SK-N-SH (cell line): Measurements from ENCODE around the gene CASS4. TPM values are rescaled to one million over a fixed set of nuclear protein-coding genes. Genes with fewer than 3 reads are reported as not detected.

Experiments used
- CTCF ChIA-PET: fragments of 300-600, 350-600 bp; formaldehyde crosslinking; extraction: SDS; loops from one replicate; lab custom pipeline; 2021; lab: Yijun Ruan, JAX
- POLR2A ChIA-PET: fragments of 350-600 bp; sonication (Branson Sonifier 250); formaldehyde crosslinking; extraction: SDS; loops from one replicate; lab custom pipeline; 2020; ENCODE audit warnings: antibody characterized with exemption, inconsistent platforms; lab: Yijun Ruan, JAX
- DNase-seq: peaks from one replicate; pipeline ENCODE4 v3.0.0; 2012
- H2AFZ ChIP-seq: fragments of 200-600 bp; sonication (generic); 2 replicates; pipeline ENCODE4 v1.8.1; 2016; ENCODE audit warnings: antibody characterized with exemption, mild to moderate bottlenecking, low read depth
- H3F3A ChIP-seq: fragments of 200-600 bp; sonication (generic); replicated peaks from 2 replicates; pipeline ENCODE3; 2016; ENCODE audit warnings: antibody characterized with exemption, mild to moderate bottlenecking; ENCODE audit not compliant: insufficient read depth
- H3K27ac ChIP-seq, 2 experiments: fragments of 200-500 bp in 1 of 2; fragments of 200-600 bp in 1 of 2; sonication (Bioruptor generic) in 1 of 2; sonication (generic), shearing (Covaris generic) in 1 of 2; 2 replicates each; pipeline versions ENCODE4 v1.5.1 to v1.6.1; 2014 to 2016; ENCODE audit warnings: low read depth in 2 of 2, inconsistent platforms in 1 of 2, low read length in 1 of 2, mild to moderate bottlenecking in 1 of 2, mixed read lengths in 1 of 2
- H3K27me3 ChIP-seq: fragments of 200-600 bp; sonication (generic), shearing (Covaris generic); 2 replicates; pipeline ENCODE4 v1.6.1; 2016; ENCODE audit warnings: mixed run types; ENCODE audit not compliant: insufficient read depth
- H3K36me3 ChIP-seq, 2 experiments: fragments of 200-500 bp in 1 of 2; fragments of 200-600 bp in 1 of 2; sonication (Bioruptor generic) in 1 of 2; sonication (generic) in 1 of 2; replicated peaks in 1 of 2; 2 replicates each; pipeline versions ENCODE3 to v1.5.1; 2014 to 2016; ENCODE audit warnings: low read length in 1 of 2, mild to moderate bottlenecking in 1 of 2; ENCODE audit not compliant: insufficient read depth in 2 of 2, control insufficient read depth in 1 of 2
- H3K4me1 ChIP-seq, 2 experiments: fragments of 200-500 bp in 1 of 2; fragments of 200-600 bp in 1 of 2; sonication (Bioruptor generic) in 1 of 2; sonication (generic), shearing (Covaris generic) in 1 of 2; 2 replicates each; pipeline versions ENCODE4 v1.5.1 to v1.6.1; 2014 to 2016; ENCODE audit warnings: low read depth in 1 of 2, low read length in 1 of 2, mixed run types in 1 of 2; ENCODE audit not compliant: insufficient read depth in 2 of 2, control insufficient read depth in 1 of 2
- H3K4me2 ChIP-seq: fragments of 200-600 bp; sonication (generic), shearing (Covaris generic); 2 replicates; pipeline ENCODE4 v1.6.1; 2017; ENCODE audit warnings: mixed run types
- H3K4me3 ChIP-seq, 2 experiments: fragments of 200-500 bp in 1 of 2; fragments of 200-600 bp in 1 of 2; sonication (Bioruptor generic) in 1 of 2; sonication (generic), shearing (Covaris generic) in 1 of 2; 2 replicates each; pipeline versions ENCODE4 v1.5.1 to v1.8.1; 2014 to 2016; ENCODE audit warnings: low read depth in 2 of 2, inconsistent platforms in 1 of 2, low read length in 1 of 2, mild to moderate bottlenecking in 1 of 2, mixed read lengths in 1 of 2, moderate library complexity in 1 of 2
- H3K79me2 ChIP-seq: fragments of 200-600 bp; sonication (generic); 2 replicates; pipeline ENCODE4 v1.8.1; 2017; ENCODE audit warnings: mild to moderate bottlenecking; ENCODE audit not compliant: insufficient read depth
- H3K9ac ChIP-seq: fragments of 200-600 bp; sonication (generic); 2 replicates; pipeline ENCODE4 v1.6.1; 2017; ENCODE audit warnings: mixed run types
- H3K9me2 ChIP-seq: fragments of 200-600 bp; sonication (generic); 2 replicates; pipeline ENCODE4 v1.6.1; 2017; ENCODE audit warnings: mixed run types
- H3K9me3 ChIP-seq: fragments of 200-600 bp; sonication (generic); 2 replicates; pipeline ENCODE4 v1.6.1; 2017; ENCODE audit warnings: mixed run types, mild to moderate bottlenecking, moderate library complexity
- H4K20me1 ChIP-seq: fragments of 200-600 bp; sonication (generic); 2 replicates; pipeline ENCODE4 v1.6.1; 2017; ENCODE audit warnings: mild to moderate bottlenecking, mixed run types; ENCODE audit not compliant: insufficient read depth
- CHD2 ChIP-seq: fragments of 150-350 bp; IDR thresholded peaks from 2 replicates; pipeline ENCODE4 v1.6.1; 2018; ENCODE audit warnings: low read length; ENCODE audit not compliant: partially characterized antibody
- ELF1 ChIP-seq: IDR thresholded peaks from 2 replicates; pipeline ENCODE4 v1.4.0; 2012
- EP300 ChIP-seq, 2 experiments: IDR thresholded peaks; 2 replicates each; pipeline versions ENCODE4 v1.4.0 to v1.6.1; 2012; ENCODE audit warnings: borderline replicate concordance in 1 of 2, low read depth in 1 of 2, low read length in 1 of 2
- FOSL2 ChIP-seq: IDR thresholded peaks from 2 replicates; pipeline ENCODE4 v1.4.0; 2012; ENCODE audit warnings: low read depth, mild to moderate bottlenecking, moderate library complexity, borderline replicate concordance
- FOXJ3 ChIP-seq: sonication (generic); formaldehyde crosslinking; IDR thresholded peaks from 2 replicates; pipeline ENCODE4 v1.5.1; 2020; ENCODE audit warnings: mild to moderate bottlenecking, missing genetic modification reagents
- FOXM1 ChIP-seq: IDR thresholded peaks from 2 replicates; pipeline ENCODE4 v1.4.0; 2012; ENCODE audit warnings: low read depth, mild to moderate bottlenecking
- GABPA ChIP-seq: IDR thresholded peaks from 2 replicates; pipeline ENCODE4 v1.4.0; 2012; ENCODE audit warnings: low read depth, mild to moderate bottlenecking
- MEF2A ChIP-seq: IDR thresholded peaks from 2 replicates; pipeline ENCODE4 v1.4.0; 2012; ENCODE audit warnings: low read depth, borderline replicate concordance
- MXI1 ChIP-seq: IDR thresholded peaks from 2 replicates; pipeline ENCODE4 v1.6.1; 2012; ENCODE audit warnings: mild to moderate bottlenecking, low read depth, low read length, improper control_type of control experiment
- NFIC ChIP-seq: IDR thresholded peaks from 2 replicates; pipeline ENCODE4 v1.4.0; 2012; ENCODE audit warnings: borderline replicate concordance
- RXRA ChIP-seq: IDR thresholded peaks from 2 replicates; pipeline ENCODE4 v1.4.0; 2012; ENCODE audit warnings: low read depth, mild to moderate bottlenecking, borderline replicate concordance
- SIN3A ChIP-seq: IDR thresholded peaks from 2 replicates; pipeline ENCODE4 v1.6.1; 2012; ENCODE audit warnings: low read depth, mild to moderate bottlenecking, low read length, moderate library complexity, borderline replicate concordance
- SMC3 ChIP-seq: IDR thresholded peaks from 2 replicates; pipeline ENCODE4 v1.6.1; 2012; ENCODE audit warnings: low read depth, low read length, improper control_type of control experiment
- TAF1 ChIP-seq: IDR thresholded peaks from 2 replicates; pipeline ENCODE4 v1.6.1; 2012; ENCODE audit warnings: low read depth, mild to moderate bottlenecking, low read length, moderate library complexity, borderline replicate concordance
- WGBS: methylation state at CpG from one replicate; pipeline ENCODE4 v1.1.6; 2017; ENCODE audit warnings: low lambda C conversion rate; 5-methylcytosine and 5-hydroxymethylcytosine counted together
- polyA plus RNA-seq, 3 experiments: library from polyadenylated mRNA; depleted of rRNA; stranded (reverse); fragments of >200 nt; gene quantifications; 2 replicates each; pipeline ENCODE4 v1.2.3, GENCODE V29; 2012
- TF ChIP-seq, protein P1 (sequence below): fragments of 200-600 bp; sonication (generic); IDR thresholded peaks from 2 replicates; pipeline ENCODE4 v1.6.1; 2017; ENCODE audit warnings: antibody characterized with exemption, mild to moderate bottlenecking, moderate library complexity
- TF ChIP-seq, protein P2 (sequence below): IDR thresholded peaks from 2 replicates; pipeline ENCODE4 v1.4.0; 2012; ENCODE audit warnings: low read depth
- TF ChIP-seq, protein P3 (sequence below): IDR thresholded peaks from 2 replicates; pipeline ENCODE4 v1.4.0; 2012; ENCODE audit warnings: low read depth, borderline replicate concordance

Gene CASS4
- polyA plus RNA-seq, 1 of the 3 experiments (the other 2 are of a cell fraction): not detected

DNA sequence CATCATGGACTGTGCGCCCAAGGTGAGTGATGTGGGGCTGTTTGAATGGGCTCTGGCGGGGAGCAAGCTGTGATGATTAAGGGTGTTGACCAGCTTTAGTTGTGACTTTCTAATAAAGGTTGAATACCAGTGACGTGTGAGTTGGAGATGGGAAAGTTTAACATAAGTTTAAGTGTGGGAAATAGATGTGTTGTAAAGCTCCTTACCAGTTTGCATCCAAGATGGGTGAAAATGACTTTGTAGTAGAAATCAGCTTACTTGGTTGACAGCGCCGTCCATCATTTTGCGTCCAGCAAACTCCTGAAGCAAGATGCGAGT lies 372 bp downstream of the CASS4 start (continued):
- no peak for TF ChIP-seq SIN3A
- TF ChIP-seq, protein P1, sequence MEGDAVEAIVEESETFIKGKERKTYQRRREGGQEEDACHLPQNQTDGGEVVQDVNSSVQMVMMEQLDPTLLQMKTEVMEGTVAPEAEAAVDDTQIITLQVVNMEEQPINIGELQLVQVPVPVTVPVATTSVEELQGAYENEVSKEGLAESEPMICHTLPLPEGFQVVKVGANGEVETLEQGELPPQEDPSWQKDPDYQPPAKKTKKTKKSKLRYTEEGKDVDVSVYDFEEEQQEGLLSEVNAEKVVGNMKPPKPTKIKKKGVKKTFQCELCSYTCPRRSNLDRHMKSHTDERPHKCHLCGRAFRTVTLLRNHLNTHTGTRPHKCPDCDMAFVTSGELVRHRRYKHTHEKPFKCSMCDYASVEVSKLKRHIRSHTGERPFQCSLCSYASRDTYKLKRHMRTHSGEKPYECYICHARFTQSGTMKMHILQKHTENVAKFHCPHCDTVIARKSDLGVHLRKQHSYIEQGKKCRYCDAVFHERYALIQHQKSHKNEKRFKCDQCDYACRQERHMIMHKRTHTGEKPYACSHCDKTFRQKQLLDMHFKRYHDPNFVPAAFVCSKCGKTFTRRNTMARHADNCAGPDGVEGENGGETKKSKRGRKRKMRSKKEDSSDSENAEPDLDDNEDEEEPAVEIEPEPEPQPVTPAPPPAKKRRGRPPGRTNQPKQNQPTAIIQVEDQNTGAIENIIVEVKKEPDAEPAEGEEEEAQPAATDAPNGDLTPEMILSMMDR: no peak
- no peak for TF ChIP-seq MXI1
- TF ChIP-seq EP300 (IDR thresholded peaks at IDR 0.05; ENCODE audit: borderline replicate concordance in 1 of 2, low read depth in 1 of 2, low read length in 1 of 2): no peak
- TF ChIP-seq RXRA: no peak

DNA sequence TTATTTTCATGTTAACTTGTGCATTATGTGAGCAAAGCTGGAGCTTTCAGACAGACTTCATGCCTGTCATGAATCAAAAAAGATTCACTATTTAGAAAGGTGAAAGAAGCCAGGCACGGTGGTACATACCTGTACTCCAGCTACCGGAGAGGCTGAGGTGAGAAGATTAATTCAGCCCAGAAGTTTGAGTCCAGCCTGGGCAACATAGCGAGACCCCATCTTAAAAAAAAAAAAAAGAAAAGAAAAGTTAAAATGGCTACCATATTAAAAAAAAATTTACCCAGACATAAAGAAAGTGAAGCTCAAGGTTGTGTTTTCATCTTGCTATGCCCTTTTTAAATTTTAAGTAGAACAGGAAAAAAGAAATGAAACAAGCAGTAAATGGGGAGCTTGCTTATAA lies 889 bp downstream of the CASS4 start:
- no peaks in the 10 kb centered on the region for H3K79me2 ChIP-seq
- H3K4me3 ChIP-seq: no peak overlapping the region
- TF ChIP-seq, protein P2, sequence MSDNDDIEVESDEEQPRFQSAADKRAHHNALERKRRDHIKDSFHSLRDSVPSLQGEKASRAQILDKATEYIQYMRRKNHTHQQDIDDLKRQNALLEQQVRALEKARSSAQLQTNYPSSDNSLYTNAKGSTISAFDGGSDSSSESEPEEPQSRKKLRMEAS: no peak
- no peak for TF ChIP-seq MXI1
- TF ChIP-seq, all 33 proteins: peak for 0
- ChIA-PET POLR2A (no interaction called here), CTCF (interaction anchor here (1.1 kb wide), 1 partner anchor 213 kb away, joined by 3 read pairs; no protein-coding TSS in a partner anchor)
- Histone ChIP-seq H3K9me2 (no peaks in the 10 kb centered on the region), H3F3A (no peaks in the 10 kb centered on the region), H3K9ac (no peak overlapping the region), H3K36me3 (no peaks in the 10 kb centered on the region), H3K9me3 (no peaks in the 10 kb centered on the region), H3K27ac (no peak overlapping the region), H2AFZ (no peak overlapping the region), H3K27me3 (no peaks in the 10 kb centered on the region), H3K4me2 (no peak overlapping the region), H3K4me1 (no peaks in the 10 kb centered on the region), H4K20me1 (no peaks in the 10 kb centered on the region)
- 97% methylated on average over 3 of the region's 3 CpGs for WGBS
- DNase-seq: no peak

DNA sequence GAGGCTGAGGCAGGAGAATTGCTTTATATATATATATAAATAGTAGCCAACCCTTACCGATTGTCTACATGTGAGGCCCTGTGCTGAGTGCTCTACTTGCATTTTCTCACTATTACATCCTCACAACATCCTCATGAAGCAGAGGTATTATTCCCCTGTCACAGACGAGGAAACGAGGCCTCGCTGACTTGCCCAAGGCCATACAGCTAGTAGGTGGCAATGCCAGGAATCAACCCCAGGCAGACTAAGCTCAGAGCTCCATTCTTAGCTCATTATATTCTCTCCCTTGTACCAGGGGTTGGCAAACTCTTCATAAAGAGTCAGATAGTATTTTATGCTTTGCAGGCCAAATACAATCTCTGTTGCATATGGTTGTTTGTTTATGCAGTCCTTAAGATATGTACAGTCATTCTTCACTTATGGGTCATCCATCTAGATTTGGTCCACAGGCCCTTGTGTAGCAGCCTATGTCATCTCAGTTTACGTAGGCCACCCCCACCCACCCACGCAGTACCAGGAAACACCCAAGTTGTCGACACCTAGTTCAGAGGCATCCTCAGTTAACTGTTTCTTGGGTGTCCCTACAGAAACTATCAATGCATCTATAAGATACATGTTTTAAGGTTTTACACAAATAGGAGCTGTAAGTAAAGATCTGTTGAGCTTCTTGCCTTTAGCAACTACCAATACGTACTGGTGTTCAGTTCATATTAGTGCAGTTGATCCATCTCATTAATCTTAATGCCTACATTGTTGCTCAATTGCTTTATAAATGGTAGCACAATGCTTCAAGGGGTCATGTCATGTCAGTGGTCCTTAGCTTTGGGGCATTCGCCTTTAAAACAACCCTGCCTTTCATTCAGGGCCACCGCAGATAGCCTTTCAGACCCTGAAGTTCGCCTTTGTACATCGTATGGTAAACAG lies 3.0 kb downstream of the CASS4 start:
- no peak overlapping the region for H3K4me3 ChIP-seq
- H3K79me2 ChIP-seq: no peaks in the 10 kb centered on the region
- no peak for DNase-seq
- H3K4me1 ChIP-seq: peaks cover 0 to 6% of the 10 kb centered on the region in 2 experiments; a peak in 1 of 4 replicates
- no peaks in the 10 kb centered on the region for H3K9me3 ChIP-seq
- no peak overlapping the region for H2AFZ ChIP-seq
- H3F3A ChIP-seq: no peaks in the 10 kb centered on the region
- H4K20me1 ChIP-seq: no peaks in the 10 kb centered on the region
- TF ChIP-seq SMC3: no peak
- TF ChIP-seq CHD2: no peak
- TF ChIP-seq FOSL2: no peak
- TF ChIP-seq, protein P3, sequence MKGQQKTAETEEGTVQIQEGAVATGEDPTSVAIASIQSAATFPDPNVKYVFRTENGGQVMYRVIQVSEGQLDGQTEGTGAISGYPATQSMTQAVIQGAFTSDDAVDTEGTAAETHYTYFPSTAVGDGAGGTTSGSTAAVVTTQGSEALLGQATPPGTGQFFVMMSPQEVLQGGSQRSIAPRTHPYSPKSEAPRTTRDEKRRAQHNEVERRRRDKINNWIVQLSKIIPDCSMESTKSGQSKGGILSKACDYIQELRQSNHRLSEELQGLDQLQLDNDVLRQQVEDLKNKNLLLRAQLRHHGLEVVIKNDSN: no peak
- no peak for TF ChIP-seq FOXJ3
- no peak for TF ChIP-seq FOXM1
- no peak for TF ChIP-seq ELF1
- TF ChIP-seq TAF1: no peak
- TF ChIP-seq MXI1: no peak
- TF ChIP-seq GABPA: no peak
- TF ChIP-seq MEF2A: no peak
- TF ChIP-seq, protein P1: no peak
- TF ChIP-seq, protein P2: no peak
- TF ChIP-seq NFIC: no peak
- TF ChIP-seq, all 33 proteins: peak for 0
- Histone ChIP-seq H3K9me2 (no peaks in the 10 kb centered on the region), H3K36me3 (no peaks in the 10 kb centered on the region), H3K4me2 (no peak overlapping the region), H3K27ac (no peak overlapping the region), H3K9ac (no peak overlapping the region), H3K27me3 (no peaks in the 10 kb centered on the region)
- POLR2A ChIA-PET: no interaction called here
- WGBS: 93% methylated on average over 12 of the region's 12 CpGs
- CTCF ChIA-PET: no interaction called here
